K562 treated with DMSO at 1 percent for 48 hours (cell line): ENCODE results near the gene HNRNPL. TPM values are rescaled to one million over a fixed set of nuclear protein-coding genes. Genes with fewer than 3 reads are reported as not detected.

Experiments
- total RNA-seq: library from RNA; unstranded; fragments of 300-600 nt; gene quantifications from 2 replicates; pipeline ENCODE4 v1.2.3, GENCODE V29; 2022; ENCODE audit warnings: low replicate concordance; ENCODE audit errors: extremely low read depth

The HNRNPL gene
- not detected in 2 replicates for total RNA-seq

DNA sequence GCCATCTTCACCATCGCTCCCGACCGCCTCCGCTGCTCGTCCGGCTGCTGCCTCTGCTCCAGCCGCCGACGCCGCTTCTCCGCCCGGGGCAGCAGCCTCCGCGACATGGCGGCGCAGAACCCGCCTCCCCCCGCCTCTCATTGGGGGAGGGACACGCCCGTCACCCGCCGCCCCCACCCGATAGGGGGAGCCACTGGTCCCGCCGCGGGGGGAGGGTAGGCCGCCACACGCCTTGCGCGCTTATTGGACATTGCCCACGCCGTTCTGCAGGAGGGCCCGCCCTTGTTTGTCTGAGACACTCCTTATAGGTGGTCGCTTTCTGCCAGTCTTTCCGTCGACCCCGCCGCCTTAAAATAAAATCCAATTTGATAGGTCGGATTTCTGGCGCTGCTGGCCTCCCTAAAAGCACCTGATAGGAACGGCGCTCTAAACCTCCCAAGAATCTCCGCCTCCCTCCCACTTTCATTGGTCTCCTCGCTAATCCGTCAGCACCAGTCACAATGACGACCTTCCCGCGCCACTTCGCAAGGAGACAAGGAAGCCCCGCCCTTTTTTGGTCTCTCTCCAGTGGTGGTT lies at the start of gene HNRNPL:
TSS of gene HNRNPL (minus strand) at position 127 of the 576 bp plus-strand sequence. CDS start at position 107, 20 bp downstream.

DNA sequence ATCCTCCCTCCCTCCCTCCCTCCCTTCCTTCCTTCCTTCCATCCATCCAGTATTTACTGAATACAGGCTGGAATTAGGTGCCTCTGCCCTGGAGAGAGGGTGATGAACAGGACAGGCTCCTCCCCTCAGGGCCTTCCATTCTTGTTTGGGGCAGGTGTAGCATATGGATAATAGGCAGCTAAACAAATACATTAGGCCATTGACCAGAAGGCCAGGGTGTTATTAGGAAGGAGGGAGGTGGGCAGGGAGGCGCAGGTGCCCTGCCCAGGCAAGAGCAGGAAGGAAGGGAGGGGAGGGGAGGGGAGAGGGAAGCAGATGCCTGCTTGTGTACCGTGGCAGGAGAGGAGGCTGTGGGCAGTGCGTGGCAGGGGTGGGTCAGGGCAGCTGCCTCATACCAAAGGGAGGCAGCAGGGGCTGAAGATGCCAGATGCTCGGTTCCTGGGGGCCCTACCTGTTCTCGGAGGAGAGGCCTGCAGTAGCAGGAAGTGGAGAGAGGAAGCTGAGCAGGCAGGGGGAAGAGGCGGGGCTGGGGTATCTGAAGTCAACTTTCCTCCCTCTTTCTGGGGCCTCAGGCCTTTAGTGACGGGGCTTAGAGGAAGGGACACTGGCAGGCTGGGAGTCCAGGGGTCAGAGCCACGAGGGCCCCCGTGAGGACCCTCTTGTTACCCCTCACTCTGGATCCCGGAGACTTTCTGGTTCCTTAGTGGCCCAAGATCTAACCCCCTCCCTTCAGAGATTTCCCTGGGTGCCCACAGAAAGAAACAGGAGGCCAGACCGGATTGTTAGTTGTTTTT lies 28.2 kb upstream of the HNRNPL start, which contains the start of gene RINL:
TSS of gene RINL (minus strand) at position 495 of the 794 bp plus-strand sequence. CDS start 1,533 bp downstream, outside the sequence.

DNA sequence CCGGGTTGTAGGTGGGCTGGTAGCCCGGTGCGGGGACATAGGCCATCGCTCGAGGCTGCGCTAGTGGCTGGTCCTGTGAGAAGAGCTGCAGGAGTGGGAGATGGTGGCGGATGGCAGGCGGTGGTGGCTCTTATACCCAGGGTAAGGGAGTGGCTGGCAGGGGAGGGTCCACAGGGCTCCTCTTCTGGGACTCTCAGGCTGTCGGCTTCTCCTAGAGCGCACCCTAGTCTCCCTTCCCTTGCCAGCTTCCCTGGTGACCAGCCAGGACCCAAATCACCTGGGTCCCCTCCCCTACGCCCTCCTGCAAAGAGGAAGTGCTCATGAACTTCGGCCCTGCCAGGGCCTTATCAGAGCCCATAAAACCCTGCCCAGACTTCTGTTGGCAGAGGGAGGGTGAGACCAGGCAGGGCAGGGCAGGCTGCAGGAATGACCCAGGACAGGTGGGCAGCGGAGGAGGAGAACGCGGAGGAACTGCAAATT lies 36.9 kb downstream of the HNRNPL start, which contains the start of gene LGALS4:
TSS of gene LGALS4 (minus strand) at position 105 of the 480 bp plus-strand sequence. CDS start at position 46, 59 bp downstream.

DNA sequence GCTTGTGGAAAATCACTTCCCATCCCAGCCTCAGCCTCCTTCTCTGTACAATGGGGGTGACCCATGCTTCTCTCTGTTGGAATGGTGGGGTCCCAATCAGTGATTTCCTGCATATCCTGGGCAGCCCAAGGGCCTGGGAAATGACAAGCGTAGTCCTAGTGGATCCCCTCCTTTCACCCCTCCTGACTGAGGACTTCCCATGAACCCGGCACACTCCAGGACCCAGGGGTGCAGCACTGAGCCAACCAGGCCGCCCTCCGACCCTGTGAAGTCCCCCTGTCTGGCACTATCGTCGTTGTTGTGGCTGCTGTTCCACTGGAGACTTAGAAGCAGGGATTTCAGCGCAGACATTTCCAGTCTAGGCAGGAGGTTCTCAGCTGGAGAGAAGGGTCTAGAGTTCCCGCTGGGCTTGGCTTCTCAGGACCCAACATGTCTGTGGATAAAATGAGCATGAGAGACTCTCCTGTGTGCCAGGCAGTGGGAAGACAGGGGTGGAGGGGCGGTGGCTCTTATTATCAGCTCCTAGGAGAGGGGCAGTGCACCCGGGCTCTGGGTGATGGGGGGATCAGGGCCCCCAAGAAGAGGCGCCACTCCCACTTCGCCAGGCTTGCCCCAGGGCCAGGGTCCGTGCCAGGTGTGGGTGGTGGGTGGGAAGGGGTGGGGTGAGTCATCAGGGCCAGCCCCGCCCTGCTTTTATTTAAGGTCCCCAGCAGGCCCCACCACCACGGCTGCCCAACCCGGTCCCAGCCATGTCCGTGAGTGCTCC lies 61.1 kb downstream of the HNRNPL start, which contains the start of gene LGALS7B:
TSS of gene LGALS7B (plus strand) at position 723 of the 766 bp plus-strand sequence. CDS start at position 750, 27 bp downstream.

Other genes starting within 250 kb of the HNRNPL start
- gene MAP4K1, start 232.0 kb downstream of the HNRNPL start, total RNA-seq, result not detected in 2 replicates
- gene EIF3K, start 230.8 kb downstream of the HNRNPL start, total RNA-seq, result 965 TPM in 1 of 2 replicates, not detected in the other
- gene ACTN4, start 202.3 kb downstream of the HNRNPL start, total RNA-seq, result 239 TPM in 1 of 2 replicates, not detected in the other
- gene CAPN12, start 105.5 kb downstream of the HNRNPL start, total RNA-seq, result not detected in 2 replicates
- gene LGALS7, start 76.5 kb downstream of the HNRNPL start, total RNA-seq, result not detected in 2 replicates
- not detected in 2 replicates for gene LGALS7B, start 60.8 kb downstream of the HNRNPL start, total RNA-seq
- not detected in 2 replicates for gene LGALS4, start 37.0 kb downstream of the HNRNPL start, total RNA-seq
- not detected in 2 replicates for gene ECH1, start 18.2 kb downstream of the HNRNPL start, total RNA-seq
- not detected in 2 replicates for gene RINL, start 28.3 kb upstream of the HNRNPL start, total RNA-seq
- gene SIRT2, start 49.6 kb upstream of the HNRNPL start, total RNA-seq, result not detected in 2 replicates
- gene NFKBIB, start 50.0 kb upstream of the HNRNPL start, total RNA-seq, result not detected in 2 replicates
- not detected in 2 replicates for gene CCER2, start 62.2 kb upstream of the HNRNPL start, total RNA-seq
- gene SARS2, start 80.8 kb upstream of the HNRNPL start, total RNA-seq, result not detected in 2 replicates
- not detected in 2 replicates for gene MRPS12, start 81.0 kb upstream of the HNRNPL start, total RNA-seq
- gene FBXO17, start 125.8 kb upstream of the HNRNPL start, total RNA-seq, result not detected in 2 replicates
- not detected in 2 replicates for gene FBXO27, start 182.6 kb upstream of the HNRNPL start, total RNA-seq
- gene ACP7, start 234.4 kb upstream of the HNRNPL start, total RNA-seq, result not detected in 2 replicates